HepG2 (cell line): ENCODE results near the gene CCDC106. TPM values are rescaled to one million over a fixed set of nuclear protein-coding genes. Genes with fewer than 3 reads are reported as not detected.

Experiments
- HNRNPLL ChIP-seq: fragments of 200-400 bp; formaldehyde crosslinking; IDR thresholded peaks from 2 replicates; pipeline ENCODE4 v1.6.1; 2017; ENCODE audit warnings: mild to moderate bottlenecking, low read depth, low read length; ENCODE audit not compliant: poor library complexity, severe bottlenecking
- KDM4B ChIP-seq: sonication (generic); formaldehyde crosslinking; IDR thresholded peaks from 2 replicates; pipeline ENCODE4 v1.4.0; 2020; ENCODE audit warnings: missing genetic modification reagents
- ZNF354B ChIP-seq: sonication (generic); formaldehyde crosslinking; IDR thresholded peaks from 2 replicates; pipeline ENCODE4 v1.8.0; 2022; ENCODE audit warnings: mild to moderate bottlenecking, missing genetic modification reagents
- ZNF367 ChIP-seq: sonication (generic); formaldehyde crosslinking; IDR thresholded peaks from 2 replicates; pipeline ENCODE4 v1.4.0; 2020; ENCODE audit warnings: missing genetic modification reagents, borderline replicate concordance
- polyA plus RNA-seq, 8 experiments: library from polyadenylated mRNA; depleted of rRNA in 3 of 8; stranded (reverse) in 7 of 8; unstranded in 1 of 8; fragments of >200 nt; fragmentation: Illumina TruSeq in 4 of 8; extraction: Trizol in 4 of 8; gene quantifications; 2 replicates each; pipeline versions ENCODE4 v1.2.1 to v1.2.3, GENCODE V29; 2011 to 2016; ENCODE audit warnings: low read depth in 4 of 8, missing spikeins in 1 of 8, mixed read lengths in 1 of 8; ENCODE audit not compliant: insufficient read depth in 1 of 8
- total RNA-seq, 5 experiments: library from RNA; depleted of rRNA; stranded (reverse); fragments of >200 nt; fragmentation: Illumina TruSeq; extraction: Trizol; gene quantifications; 2 replicates each; pipeline ENCODE4 v1.2.3, GENCODE V29; 2016; ENCODE audit warnings: low read depth in 1 of 5
- TF ChIP-seq, protein P1 (sequence below): sonication (generic); formaldehyde crosslinking; IDR thresholded peaks from one replicate; pipeline ENCODE4 v1.5.1; 2020; ENCODE audit warnings: mild to moderate bottlenecking, missing genetic modification reagents; ENCODE audit errors: not compliant biosample characterization
- TF ChIP-seq, protein P2 (sequence below): sonication (generic); formaldehyde crosslinking; IDR thresholded peaks from 2 replicates; pipeline ENCODE4 v1.9.0; 2021; ENCODE audit warnings: missing genetic modification reagents, mild to moderate bottlenecking, borderline replicate concordance
- TF ChIP-seq, protein P3 (sequence below): sonication (generic); formaldehyde crosslinking; IDR thresholded peaks from 2 replicates; pipeline ENCODE4 v1.4.0; 2020; ENCODE audit warnings: missing genetic modification reagents

CCDC106 gene
- total and polyA plus RNA-seq, 2 of the 13 experiments (the other 11 are each of a cell fraction or from before 2014, with no cell fraction given): 4.7 to 8.8 TPM

DNA sequence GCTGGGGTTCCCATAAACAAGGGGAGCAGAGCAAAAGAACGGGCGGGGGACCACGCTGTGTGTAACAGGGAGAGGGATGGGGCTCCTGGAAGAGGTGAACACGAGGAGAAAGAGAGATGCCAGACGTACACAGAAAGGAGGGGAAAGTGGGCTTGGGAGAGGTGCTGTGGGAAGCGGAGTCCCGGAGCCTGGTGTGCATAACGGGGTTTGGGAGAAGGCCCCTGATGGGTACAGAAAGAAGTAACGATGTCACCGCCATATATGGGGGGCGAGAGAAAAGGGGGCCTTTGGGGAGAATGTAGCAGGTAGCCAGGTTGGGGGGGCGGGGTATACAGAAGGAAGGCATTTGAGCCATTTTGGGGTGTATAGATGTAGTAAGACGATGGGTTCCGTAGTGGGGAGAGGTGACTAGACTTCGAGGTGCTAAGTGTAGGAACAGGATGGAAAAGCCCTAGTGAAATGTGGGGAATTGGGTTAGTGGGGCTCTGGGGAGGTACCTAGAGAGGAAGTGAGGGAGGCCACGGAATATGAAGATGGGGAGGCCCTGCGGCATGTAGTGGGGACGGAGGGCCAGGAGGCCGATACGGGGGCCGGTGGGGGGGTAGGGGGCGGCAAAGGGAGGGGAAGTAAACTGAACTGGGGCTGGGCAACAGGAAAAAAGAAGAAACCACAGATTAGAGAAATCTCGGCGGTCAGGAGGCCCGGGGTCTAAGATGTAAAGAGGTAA lies 6.4 kb upstream of the CCDC106 start (continued):
- TF ChIP-seq, protein P1, sequence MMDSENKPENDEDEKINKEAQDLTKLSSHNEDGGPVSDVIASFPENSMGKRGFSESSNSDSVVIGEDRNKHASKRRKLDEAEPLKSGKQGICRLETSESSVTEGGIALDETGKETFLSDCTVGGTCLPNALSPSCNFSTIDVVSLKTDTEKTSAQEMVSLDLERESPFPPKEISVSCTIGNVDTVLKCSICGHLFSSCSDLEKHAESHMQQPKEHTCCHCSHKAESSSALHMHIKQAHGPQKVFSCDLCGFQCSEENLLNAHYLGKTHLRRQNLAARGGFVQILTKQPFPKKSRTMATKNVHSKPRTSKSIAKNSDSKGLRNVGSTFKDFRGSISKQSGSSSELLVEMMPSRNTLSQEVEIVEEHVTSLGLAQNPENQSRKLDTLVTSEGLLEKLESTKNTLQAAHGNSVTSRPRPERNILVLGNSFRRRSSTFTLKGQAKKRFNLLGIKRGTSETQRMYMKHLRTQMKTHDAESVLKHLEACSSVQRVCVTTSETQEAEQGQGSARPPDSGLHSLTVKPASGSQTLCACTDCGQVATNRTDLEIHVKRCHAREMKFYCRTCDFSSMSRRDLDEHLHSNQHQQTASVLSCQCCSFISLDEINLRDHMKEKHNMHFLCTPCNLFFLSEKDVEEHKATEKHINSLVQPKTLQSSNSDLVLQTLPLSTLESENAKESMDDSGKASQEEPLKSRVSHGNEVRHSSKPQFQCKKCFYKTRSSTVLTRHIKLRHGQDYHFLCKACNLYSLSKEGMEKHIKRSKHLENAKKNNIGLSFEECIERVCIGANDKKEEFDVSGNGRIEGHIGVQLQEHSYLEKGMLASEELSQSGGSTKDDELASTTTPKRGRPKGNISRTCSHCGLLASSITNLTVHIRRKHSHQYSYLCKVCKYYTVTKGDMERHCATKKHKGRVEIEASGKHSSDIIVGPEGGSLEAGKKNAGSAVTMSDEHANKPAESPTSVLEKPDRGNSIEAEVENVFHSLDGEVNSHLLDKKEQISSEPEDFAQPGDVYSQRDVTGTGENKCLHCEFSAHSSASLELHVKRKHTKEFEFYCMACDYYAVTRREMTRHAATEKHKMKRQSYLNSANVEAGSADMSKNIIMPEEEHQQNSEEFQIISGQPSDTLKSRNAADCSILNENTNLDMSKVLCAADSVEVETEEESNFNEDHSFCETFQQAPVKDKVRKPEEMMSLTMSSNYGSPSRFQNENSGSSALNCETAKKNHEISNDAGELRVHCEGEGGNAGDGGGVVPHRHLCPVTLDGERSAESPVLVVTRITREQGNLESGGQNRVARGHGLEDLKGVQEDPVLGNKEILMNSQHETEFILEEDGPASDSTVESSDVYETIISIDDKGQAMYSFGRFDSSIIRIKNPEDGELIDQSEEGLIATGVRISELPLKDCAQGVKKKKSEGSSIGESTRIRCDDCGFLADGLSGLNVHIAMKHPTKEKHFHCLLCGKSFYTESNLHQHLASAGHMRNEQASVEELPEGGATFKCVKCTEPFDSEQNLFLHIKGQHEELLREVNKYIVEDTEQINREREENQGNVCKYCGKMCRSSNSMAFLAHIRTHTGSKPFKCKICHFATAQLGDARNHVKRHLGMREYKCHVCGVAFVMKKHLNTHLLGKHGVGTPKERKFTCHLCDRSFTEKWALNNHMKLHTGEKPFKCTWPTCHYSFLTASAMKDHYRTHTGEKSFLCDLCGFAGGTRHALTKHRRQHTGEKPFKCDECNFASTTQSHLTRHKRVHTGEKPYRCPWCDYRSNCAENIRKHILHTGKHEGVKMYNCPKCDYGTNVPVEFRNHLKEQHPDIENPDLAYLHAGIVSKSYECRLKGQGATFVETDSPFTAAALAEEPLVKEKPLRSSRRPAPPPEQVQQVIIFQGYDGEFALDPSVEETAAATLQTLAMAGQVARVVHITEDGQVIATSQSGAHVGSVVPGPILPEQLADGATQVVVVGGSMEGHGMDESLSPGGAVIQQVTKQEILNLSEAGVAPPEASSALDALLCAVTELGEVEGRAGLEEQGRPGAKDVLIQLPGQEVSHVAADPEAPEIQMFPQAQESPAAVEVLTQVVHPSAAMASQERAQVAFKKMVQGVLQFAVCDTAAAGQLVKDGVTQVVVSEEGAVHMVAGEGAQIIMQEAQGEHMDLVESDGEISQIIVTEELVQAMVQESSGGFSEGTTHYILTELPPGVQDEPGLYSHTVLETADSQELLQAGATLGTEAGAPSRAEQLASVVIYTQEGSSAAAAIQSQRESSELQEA (CRISPR knock-in tag): peak; percentile 11
- TF ChIP-seq KDM4B (no peak), ZNF367 (CRISPR knock-in tag) (no peak), ZNF354B (no peak), HNRNPLL (no peak)
- TF ChIP-seq, protein P2, sequence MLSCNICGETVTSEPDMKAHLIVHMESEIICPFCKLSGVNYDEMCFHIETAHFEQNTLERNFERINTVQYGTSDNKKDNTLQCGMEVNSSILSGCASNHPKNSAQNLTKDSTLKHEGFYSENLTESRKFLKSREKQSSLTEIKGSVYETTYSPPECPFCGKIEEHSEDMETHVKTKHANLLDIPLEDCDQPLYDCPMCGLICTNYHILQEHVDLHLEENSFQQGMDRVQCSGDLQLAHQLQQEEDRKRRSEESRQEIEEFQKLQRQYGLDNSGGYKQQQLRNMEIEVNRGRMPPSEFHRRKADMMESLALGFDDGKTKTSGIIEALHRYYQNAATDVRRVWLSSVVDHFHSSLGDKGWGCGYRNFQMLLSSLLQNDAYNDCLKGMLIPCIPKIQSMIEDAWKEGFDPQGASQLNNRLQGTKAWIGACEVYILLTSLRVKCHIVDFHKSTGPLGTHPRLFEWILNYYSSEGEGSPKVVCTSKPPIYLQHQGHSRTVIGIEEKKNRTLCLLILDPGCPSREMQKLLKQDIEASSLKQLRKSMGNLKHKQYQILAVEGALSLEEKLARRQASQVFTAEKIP (CRISPR knock-in tag): no peak
- TF ChIP-seq, protein P3, sequence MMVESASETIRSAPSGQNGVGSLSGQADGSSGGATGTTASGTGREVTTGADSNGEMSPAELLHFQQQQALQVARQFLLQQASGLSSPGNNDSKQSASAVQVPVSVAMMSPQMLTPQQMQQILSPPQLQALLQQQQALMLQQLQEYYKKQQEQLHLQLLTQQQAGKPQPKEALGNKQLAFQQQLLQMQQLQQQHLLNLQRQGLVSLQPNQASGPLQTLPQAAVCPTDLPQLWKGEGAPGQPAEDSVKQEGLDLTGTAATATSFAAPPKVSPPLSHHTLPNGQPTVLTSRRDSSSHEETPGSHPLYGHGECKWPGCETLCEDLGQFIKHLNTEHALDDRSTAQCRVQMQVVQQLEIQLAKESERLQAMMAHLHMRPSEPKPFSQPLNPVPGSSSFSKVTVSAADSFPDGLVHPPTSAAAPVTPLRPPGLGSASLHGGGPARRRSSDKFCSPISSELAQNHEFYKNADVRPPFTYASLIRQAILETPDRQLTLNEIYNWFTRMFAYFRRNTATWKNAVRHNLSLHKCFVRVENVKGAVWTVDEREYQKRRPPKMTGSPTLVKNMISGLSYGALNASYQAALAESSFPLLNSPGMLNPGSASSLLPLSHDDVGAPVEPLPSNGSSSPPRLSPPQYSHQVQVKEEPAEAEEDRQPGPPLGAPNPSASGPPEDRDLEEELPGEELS (CRISPR knock-in tag): 0 out of 2 replicates have a peak, but pooled peaks have one; percentile 14
